GM19043 (cell line): Measurements from ENCODE around the gene FSTL5.
"Not testable (repeated sequence)": the region's sequence is repeated elsewhere in the genome, so short reads cannot be mapped to it uniquely, and the experiment has no call there.

Experiments
- ATAC-seq: cut with Tn5 transposase; IDR thresholded peaks from one replicate; pipeline ENCODE4 v1.9.1; 2021; ENCODE audit warnings: low read depth; ENCODE audit not compliant: unreplicated experiment

The FSTL5 gene

DNA sequence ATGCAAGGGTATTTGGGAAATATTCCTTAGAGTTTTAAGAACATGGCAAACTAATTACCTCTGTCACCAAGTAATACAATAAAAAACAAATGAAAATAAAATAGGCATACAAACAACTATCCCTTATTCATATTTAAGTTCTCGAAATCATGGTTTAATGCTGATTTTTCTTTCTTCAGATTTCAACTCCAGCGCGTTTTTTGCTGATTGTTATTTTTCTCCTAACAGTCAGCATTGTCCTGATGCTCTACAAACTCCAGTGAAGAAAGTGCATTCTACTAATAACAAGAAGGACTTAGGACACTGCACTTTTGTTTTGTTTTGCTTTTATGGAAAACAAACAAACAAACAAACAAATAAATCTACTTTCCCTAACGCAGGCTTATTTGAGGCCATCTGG is 282.4 kb downstream of the FSTL5 start:
- no peak for ATAC-seq

DNA sequence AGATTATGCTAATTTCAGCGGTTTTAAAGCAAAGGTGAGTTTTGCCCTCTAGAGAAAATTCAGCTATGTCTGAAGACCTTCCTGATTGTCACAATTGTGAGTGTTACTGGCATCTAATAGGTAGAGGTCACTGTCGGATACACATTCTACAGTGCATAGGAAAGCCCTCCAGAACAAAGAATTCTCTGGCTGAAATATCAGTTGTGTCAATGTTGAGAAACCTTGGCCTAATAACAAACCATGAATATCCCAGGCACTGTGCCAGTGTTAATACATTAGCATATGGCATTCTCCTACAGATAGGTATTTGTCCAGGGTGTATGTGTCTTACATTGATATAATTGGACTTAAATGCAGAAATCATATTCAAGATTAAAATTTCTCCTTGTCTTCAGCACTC is 294.3 kb downstream of the FSTL5 start:
- no peak for ATAC-seq

DNA sequence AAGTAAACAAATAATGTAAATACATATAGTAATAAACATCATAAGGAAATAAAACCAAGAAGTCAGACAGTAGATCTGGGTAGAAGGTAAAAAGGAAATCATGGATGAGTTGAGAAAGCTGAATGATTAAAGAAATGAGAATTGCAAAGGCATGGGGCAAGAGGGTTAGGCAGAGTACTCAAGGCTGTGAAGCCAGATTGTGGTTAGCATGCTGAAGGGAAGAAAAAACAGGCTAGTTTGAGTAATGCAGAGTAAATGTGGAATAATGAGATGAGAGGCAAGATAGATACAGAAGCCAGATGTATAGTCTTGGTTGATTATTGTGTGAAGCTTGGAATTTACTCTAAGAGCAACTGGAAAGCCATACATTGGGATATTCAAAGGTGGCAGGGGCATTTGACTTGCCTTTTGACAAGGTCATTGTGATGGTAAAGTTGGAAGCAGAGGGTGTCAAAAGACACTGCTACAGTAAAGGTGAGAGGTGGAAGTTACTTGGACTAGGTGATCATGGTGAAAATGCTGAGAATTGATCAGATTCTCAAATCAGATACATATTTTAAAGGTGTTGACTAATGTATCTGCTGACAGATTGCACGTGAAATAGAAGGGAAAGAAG is 307.0 kb downstream of the FSTL5 start:
- no peak for ATAC-seq

DNA sequence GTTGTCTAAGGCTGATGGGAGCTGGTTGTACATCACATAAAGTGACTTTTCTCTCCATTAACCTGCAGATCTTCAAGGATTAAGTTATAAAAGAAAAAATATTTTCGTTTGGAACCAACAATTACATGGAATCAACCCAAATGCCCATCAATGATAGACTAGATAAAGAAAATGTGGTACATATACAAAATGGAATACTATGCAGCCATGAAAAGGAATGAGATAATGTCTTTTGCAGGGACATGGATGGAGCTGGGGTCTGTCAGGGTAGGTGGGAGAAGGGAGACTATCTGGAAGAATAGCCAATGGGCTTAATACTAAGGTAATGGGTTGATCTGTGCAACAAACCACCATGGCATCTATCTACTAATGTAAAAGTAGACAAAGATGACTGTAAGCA is 313.2 kb downstream of the FSTL5 start:
- ATAC-seq = no peak

DNA sequence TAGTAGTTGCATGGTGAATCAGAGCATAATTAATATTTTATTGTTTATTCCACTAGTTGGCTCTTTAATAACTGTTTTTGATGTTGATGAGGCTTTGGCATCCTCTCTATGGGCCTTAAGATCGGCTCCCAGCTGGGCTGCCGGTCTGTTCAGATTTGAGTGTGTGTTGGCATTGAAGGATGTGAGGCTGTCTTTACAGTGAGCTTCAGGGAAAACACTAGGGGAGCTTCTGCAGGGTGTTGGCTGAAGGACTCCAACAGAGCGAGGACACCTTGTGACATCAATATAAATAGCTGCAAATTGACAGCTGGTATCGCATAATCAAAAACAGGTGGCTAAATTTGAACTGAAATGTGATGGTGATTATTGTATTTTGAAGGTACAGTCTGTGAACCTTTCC is 322.0 kb downstream of the FSTL5 start:
- ATAC-seq = no peak

DNA sequence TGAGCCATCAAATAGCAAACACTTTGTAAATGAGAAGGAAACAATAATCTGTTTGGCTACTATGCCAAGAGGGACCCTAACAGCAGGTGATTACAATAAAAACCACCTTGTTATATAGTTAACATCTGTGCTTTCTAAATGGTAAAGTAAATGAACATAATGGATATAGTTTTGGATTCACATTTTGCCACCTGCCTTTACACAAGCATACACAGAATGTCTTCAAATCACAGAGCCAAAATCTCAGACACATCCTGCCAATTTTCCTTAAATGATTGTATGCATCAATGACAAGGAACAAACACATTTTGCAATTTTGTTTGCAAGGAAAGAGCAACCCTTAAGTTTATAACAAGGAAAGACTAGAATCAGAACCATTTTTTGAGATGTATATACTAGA is 334.2 kb downstream of the FSTL5 start:
- ATAC-seq = no peak

DNA sequence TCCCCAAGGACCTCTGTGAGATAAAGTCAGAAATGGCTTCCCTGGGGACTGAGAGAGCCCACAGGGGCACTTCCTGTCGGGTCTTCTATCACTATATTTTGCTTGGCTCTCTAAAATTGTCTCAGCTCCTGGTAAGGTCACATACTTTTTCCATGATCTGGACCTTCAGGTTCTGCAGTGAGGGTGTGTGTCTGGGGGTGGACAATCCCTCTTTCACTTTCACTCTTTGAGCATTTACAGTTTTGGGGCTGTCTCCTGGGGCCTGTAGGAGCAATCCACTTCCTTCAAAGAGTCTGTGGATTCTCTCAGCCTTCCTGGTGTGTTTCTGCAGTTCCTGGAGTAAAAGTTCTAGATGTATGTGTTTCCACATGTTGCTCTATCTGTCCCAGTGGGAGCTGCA is 335.7 kb downstream of the FSTL5 start:
- no peak for ATAC-seq

DNA sequence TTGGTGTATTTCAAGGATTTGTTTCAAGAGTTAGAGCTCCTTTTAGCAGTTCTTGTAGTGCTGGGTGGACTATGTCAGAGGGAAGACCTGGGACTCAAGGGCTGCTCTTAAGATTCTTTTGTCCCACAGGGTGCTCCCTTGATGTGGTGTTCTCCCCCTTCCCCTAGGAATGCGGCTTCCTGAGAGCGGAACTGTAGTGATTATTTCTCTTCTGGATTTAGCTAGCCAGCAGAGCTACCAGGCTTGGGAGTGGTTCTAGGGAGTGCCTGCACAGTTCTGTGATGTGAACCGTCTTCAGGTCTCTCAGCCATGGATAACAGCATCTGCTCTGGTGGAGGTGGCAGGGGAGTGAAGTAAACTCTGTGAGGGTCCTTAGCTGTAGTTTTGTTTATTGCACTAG is 336.8 kb downstream of the FSTL5 start:
- ATAC-seq = no peak

DNA sequence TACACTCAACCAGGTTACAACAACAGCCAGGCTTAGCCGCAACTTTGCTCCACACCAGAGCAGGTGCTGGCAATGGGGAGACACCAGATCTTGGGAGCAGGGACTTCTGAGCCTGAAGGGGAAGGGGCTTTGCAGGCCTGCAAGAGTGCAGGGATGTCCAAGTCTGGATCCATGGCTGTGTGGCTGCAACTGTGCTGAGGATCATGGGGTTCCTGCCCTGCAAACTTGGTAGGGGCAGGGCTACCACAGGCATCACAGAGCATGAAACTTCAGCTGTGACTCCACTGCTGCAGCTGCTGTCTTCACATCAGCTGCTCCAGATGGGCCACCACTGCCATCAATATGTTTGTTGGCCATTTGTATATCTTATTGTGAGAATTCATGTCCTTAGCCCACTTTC is 340.4 kb downstream of the FSTL5 start:
- ATAC-seq = no peak

DNA sequence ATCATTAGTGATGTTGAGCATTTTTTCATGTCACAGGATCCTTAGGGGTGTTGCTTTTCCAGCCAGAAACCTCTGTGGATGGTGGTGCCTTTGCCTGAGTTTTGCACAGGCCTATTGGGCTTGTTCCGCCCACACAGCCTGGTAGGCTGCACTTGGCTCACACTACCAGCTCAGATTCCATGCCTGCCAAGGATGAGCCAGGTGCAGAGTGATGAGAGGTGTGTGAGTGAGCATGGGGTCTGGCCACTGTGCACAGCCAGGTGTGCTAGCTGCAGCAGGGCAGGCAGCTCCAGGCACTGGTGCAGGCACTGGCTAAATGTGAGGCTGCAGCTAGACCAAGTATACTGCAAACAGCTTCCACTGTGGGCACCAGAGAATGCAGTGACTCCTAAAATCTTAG is 341.6 kb downstream of the FSTL5 start:
- no peak for ATAC-seq

DNA sequence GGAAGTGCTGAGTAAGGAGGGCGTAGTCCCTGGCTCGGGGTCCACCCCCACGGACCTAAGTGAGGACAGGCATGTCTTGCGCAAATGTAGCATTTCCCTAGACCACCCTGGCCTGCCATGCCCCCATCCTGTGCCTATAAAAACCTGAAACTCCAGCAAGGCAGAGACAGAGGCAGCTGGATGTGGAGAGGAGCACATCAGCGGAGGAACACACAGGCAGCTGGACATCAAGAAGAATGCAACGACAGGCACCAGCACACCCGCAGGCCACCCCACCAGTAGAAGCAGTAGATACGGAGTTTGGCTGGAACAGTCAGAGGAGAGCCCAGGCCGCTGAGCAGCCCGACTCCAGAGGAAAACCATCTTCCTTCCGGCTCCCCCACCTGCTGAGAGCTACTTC is 345.9 kb downstream of the FSTL5 start:
- ATAC-seq = no peak

DNA sequence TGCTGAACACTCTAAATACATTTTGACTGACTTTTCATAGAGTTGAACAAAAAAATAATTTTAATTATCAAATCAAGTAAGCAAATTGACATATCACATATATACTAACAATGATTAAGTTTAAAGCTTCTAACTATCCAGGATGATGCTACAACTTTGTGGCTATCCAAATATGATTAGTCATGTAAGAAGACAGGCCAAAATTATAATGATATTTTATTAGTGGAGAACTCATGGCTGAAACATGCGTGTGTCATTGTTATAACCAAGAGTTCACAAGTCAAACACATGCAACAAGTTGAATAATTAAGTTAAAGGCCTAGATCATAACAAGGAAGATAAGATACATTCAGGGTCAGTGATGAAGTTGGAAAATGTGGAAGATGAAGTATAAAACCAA is 346.8 kb downstream of the FSTL5 start:
- no peak for ATAC-seq

DNA sequence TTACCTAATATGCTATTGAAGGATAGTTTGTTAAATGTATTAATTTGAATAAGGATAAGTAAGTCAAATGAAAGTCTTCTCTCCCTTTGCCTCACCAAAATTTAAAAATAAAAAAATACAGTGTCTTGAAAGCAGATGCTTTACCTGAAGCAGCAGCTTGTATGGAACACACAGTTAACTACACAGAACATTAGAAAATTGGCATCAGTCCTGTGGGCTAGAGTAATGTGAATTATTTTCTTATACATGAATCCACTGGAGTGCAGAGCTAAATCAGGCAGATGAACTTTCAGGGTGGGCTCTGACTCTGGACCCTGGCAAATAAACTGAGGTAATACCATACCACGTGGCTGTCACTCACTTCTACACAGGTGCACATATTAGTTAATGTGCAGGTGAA is 348.0 kb downstream of the FSTL5 start:
- ATAC-seq = no peak

DNA sequence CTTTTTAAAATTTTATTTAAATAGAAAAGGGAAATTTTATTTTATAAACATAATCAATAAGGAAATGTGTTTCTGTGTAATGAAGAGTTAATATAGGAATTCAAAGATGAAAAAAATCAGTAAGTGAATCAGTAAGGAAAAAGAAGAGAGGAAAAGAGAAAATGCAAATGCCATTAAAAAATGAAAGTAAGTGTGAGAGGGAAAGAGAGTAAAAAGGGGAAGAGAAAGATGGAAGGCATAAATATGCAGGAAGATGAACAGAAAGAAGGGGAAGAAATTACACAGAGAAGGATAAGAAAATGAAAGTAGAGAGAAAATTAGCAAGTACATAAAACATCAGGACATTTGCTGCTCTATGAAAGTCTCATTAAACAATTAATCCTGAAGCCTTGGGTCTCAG is 349.9 kb downstream of the FSTL5 start:
- no peak for ATAC-seq

DNA sequence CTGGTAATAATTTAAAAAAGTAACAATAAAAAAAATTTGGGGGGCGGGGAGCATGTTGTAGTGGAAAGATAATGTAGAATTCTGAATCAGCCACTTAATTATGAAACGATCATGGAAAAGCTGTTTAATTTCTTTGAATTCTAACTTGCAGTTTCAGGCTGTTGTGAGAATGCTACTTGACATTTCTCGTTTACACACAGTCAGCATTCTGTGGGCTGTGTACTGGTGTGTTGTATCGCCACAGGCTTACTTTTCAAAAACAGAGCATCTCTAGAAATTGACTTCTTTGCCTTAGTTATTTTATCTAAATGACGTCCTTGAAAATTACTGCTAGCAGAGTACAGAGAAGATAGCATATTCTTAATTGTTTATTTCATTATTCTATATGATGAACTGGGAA is 350.4 kb downstream of the FSTL5 start:
- ATAC-seq = no peak

DNA sequence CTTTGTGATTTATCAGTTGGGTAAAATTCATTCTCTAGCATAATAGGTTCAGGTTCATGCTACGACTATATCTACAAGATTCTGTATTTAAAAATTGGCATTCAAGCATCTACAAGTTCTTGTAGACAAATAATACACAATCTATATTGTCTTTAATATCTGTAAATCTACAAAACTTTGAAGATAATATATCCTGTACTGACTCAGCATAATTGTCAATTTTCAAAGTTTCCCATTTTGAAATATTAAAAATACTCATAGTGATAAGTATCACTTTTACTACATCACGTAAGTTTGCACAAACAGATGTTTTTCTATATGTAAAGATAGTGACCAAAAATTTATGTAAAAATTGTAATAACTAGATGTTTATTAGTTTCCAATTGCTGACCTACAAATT is 360.6 kb downstream of the FSTL5 start:
- no peak for ATAC-seq

DNA sequence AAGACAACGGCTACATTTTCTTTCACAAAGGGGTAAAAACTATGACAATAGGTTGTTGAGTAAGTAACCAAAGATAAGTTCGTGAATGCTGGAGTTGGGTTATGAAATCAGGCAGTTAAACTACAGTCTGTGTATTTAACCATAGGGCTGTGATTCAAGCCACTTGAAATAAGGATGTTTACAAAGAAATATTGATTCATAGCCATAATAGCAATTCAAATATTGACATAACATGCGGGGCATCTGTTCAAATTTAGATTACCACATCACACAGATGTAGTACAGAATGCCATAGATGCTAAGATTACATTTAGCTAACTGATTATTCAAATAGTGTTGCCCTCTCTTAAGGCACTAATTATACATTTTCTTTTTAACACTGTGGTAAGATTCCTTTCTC is 364.1 kb downstream of the FSTL5 start:
- ATAC-seq = no peak

DNA sequence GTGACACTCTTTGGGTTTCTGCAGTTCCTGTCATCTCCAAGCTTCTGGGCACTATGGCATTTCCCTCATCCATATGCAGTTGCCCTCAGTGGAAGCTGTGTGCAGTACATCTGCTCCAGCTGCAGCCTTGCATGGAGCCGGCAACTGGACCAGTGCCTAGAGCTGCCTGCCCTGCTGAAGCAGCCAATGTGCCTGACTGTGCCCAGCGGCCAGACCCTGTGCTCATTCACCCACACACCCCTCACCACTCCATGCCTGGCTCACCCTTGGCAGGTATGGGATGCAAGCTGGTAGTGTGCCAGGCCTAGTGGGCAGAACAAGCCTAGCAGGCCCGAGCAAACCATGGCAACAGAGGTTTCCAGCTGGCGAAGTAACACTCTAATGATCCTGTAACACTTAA is 370.8 kb downstream of the FSTL5 start:
- ATAC-seq = no peak

DNA sequence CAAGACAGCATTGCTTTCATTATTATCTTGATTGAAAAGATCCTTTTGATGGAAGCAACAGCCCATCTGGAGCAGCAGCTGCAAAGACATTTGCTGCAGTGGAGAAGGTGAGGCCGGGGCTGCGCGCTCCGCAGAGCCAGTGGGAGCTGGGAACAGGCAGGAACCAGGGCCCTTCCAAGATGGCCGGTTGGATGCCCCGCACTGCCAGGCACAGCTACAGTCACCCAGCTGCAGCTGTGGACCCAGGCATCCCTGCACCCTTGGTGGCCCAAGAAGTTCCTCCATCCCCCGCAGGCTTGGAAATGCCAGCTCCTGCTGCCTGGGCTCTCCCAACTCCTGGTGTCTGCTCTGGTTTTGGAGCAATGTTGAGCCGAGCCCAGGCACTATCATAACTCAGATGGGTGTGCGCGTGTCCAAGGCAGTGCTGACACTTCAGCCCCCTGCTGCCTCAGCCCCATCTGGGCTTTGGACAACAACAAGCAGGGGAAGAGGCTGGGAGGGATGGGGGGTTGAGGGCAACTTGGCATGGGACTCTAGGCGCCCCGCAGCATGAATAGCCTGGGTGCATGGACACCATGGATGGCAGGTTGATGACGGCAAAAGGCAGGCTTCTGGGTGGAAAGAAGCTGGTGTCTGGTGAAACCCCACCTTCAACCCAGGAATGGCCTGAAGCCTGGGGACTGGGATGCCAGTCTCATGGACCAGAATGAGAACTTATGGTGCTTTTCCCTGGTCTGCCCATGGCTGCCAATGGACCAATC is 371.8 kb downstream of the FSTL5 start:
- ATAC-seq = no peak

DNA sequence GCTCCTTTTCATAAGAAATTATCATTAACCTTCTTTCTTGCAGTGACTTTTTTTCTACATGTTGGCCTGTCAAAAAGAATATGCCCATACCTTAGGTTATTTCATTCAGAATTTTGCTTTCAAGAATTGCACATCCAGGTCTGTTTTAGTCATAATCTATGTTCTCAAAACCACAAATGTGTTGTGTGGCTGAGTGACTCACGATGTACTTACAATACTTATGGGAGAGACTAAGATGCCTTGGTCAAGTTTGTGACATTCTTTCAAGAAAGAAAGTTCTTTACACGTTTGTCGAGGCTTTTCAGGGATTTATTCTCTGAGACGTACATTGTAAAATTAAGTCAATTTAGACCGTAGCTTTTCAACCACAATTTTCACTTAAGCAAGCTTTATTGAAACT is 396.7 kb downstream of the FSTL5 start:
- no peak for ATAC-seq

DNA sequence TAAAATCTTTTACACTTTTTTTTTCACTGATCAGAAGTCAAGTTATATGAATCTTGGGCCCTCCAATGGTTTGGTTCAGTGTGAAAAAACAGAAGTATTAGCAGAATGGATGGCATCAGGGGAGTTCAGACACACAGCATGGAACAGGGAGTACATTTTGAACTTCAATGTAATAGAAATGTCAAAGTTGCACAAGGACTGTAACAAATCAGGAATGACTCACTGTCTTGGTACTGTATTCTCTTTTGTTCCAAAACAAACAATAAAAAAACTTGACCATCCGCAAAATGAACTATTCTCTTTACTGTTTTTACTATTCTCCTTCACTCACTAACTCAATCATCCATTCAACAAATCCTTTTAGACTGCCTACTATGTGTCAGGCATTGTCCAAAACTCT is 401.0 kb downstream of the FSTL5 start:
- no peak for ATAC-seq

DNA sequence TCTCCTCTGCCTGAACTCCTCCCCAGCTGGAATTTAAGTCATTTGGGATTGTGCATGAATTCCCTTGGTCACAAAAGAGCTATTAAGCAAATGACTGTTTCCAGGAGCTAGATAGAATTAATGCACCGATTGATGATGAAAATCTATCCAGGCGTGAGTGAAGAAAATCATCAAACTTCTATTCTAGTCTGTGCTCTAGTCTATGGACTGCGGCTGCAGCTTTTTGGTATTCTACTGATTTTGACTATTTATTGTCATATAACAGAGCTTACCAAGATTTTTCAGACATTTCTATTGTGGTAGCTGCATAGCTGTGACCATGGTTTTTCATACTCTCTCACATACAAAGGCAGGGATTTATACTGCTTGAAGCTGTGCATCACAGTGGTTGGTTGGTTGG is 403.8 kb downstream of the FSTL5 start:
- ATAC-seq = no peak

DNA sequence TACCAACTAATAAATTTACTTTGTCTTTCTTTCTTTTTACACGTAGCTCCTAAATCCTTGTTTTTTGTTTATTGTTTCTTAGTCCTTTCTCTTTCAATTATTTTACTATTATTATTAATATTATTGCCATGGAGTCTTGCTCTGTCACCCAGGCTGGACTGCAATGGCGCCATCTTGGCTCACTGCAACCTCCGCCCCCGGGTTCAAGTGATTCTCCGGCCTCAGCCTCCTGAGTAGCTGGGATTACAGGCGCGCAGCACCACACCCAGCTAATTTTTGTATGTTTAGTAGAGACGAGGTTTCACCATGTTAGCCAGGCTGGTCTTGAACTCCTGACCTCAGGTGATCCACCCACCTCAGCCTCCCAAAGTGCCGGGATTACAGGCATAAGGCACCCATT is 405.4 kb downstream of the FSTL5 start:
- not testable (repeated sequence) for ATAC-seq
